IMR-90 (cell line): Measurements from ENCODE around the gene SENP6. TPM values are rescaled to one million over a fixed set of nuclear protein-coding genes. Genes with fewer than 3 reads are reported as not detected.

ENCODE experiments used
- ATAC-seq: fragments of 200-7000 bp; cut with Tn5 transposase; 2 replicates; pipeline ENCODE4 v1.9.1; 2020; ENCODE audit warnings: low read depth, mild to moderate bottlenecking, moderate library complexity
- BruUV-seq: library from RNA; stranded (reverse); fragments of 400-500 nt; replicated peaks from 2 replicates; lab custom pipeline; 2021; lab: Mats Ljungman, UMichigan
- CTCF ChIA-PET: fragments of 300-600 bp; formaldehyde crosslinking; extraction: SDS; loops from one replicate; lab custom pipeline; 2021; ENCODE audit warnings: antibody characterized with exemption; lab: Yijun Ruan, JAX
- POLR2A ChIA-PET: fragments of 300-600 bp; sonication (Branson Sonifier 250); formaldehyde crosslinking; loops from one replicate; lab custom pipeline; 2022; ENCODE audit warnings: antibody characterized with exemption; ENCODE audit not compliant: unreplicated experiment; lab: Charles Lee
- DNase-seq: peaks from one replicate; pipeline ENCODE4 v3.0.0; 2013
- H2AFZ ChIP-seq: replicated peaks from 2 replicates; pipeline ENCODE3; 2013; ENCODE audit warnings: low read length, mild to moderate bottlenecking; ENCODE audit not compliant: poor library complexity
- H2AK5ac ChIP-seq: 2 replicates; pipeline ENCODE4 v1.6.1; 2013; ENCODE audit warnings: low read depth, low read length, inconsistent platforms
- H2AK9ac ChIP-seq: replicated peaks from 2 replicates; pipeline ENCODE3; 2013; ENCODE audit warnings: mild to moderate bottlenecking, low read depth, low read length, moderate library complexity; ENCODE audit not compliant: poor library complexity
- H2BK120ac ChIP-seq: 2 replicates; pipeline ENCODE4 v1.6.1; 2013; ENCODE audit warnings: low read depth, low read length, inconsistent platforms
- H2BK15ac ChIP-seq: 3 replicates; pipeline ENCODE4 v1.6.1; 2013; ENCODE audit warnings: low read depth, low read length, inconsistent platforms
- H2BK20ac ChIP-seq: 2 replicates; pipeline ENCODE4 v1.6.1; 2013; ENCODE audit warnings: low read depth, mild to moderate bottlenecking, inconsistent platforms, low read length, moderate library complexity
- H2BK5ac ChIP-seq: 2 replicates; pipeline ENCODE4 v1.6.1; 2013; ENCODE audit warnings: mild to moderate bottlenecking, low read depth, low read length, inconsistent platforms; ENCODE audit not compliant: poor library complexity, severe bottlenecking
- H3K14ac ChIP-seq: replicated peaks from 2 replicates; pipeline ENCODE4 v1.6.1; 2013; ENCODE audit warnings: low read depth, low read length, inconsistent platforms
- H3K18ac ChIP-seq: 2 replicates; pipeline ENCODE4 v1.6.1; 2013; ENCODE audit warnings: low read depth, low read length, control low read depth
- H3K23ac ChIP-seq: 2 replicates; pipeline ENCODE4 v1.6.1; 2013; ENCODE audit warnings: low read depth, low read length, inconsistent platforms
- H3K27ac ChIP-seq: 2 replicates; pipeline ENCODE4 v1.5.1; 2013; ENCODE audit warnings: mild to moderate bottlenecking, control low read depth, low read length; ENCODE audit not compliant: insufficient read depth
- H3K27me3 ChIP-seq: 2 replicates; pipeline ENCODE4 v1.6.1; 2013; ENCODE audit warnings: low read length; ENCODE audit not compliant: control insufficient read depth, insufficient read depth
- H3K36me3 ChIP-seq: 2 replicates; pipeline ENCODE4 v1.6.1; 2013; ENCODE audit warnings: low read length, mixed read lengths; ENCODE audit not compliant: control insufficient read depth, insufficient read depth
- H3K4ac ChIP-seq: 2 replicates; pipeline ENCODE4 v1.6.1; 2013; ENCODE audit warnings: low read depth, low read length, inconsistent platforms
- H3K4me1 ChIP-seq: 2 replicates; pipeline ENCODE4 v1.6.1; 2013; ENCODE audit warnings: low read length, mixed read lengths; ENCODE audit not compliant: control insufficient read depth, insufficient read depth
- H3K4me2 ChIP-seq: 2 replicates; pipeline ENCODE4 v1.6.1; 2013; ENCODE audit warnings: low read depth, mild to moderate bottlenecking, control low read depth, low read length, moderate library complexity
- H3K4me3 ChIP-seq: 2 replicates; pipeline ENCODE4 v1.5.1; 2013; ENCODE audit warnings: low read depth, mild to moderate bottlenecking, control low read depth, low read length, moderate library complexity; ENCODE audit not compliant: insufficient read depth
- H3K56ac ChIP-seq: 2 replicates; pipeline ENCODE4 v1.6.1; 2013; ENCODE audit warnings: low read length, inconsistent platforms; ENCODE audit not compliant: insufficient read depth; ENCODE audit errors: extremely low read depth
- H3K79me1 ChIP-seq, 2 experiments: 2 replicates each; pipeline ENCODE4 v1.6.1; 2013; ENCODE audit warnings: low read length in 2 of 2, inconsistent platforms in 1 of 2, low read depth in 1 of 2
- H3K9ac ChIP-seq: 2 replicates; pipeline ENCODE4 v1.6.1; 2013; ENCODE audit warnings: low read depth, low read length, control low read depth
- H3K9me1 ChIP-seq: 2 replicates; pipeline ENCODE4 v1.6.1; 2013; ENCODE audit warnings: low read length, inconsistent platforms; ENCODE audit not compliant: insufficient read depth
- H3K9me3 ChIP-seq: 2 replicates; pipeline ENCODE4 v1.6.1; 2013; ENCODE audit warnings: low read length; ENCODE audit not compliant: control insufficient read depth, insufficient read depth
- H4K20me1 ChIP-seq: 2 replicates; pipeline ENCODE4 v1.6.1; 2013; ENCODE audit warnings: low read length, inconsistent platforms; ENCODE audit not compliant: insufficient read depth
- H4K5ac ChIP-seq: 2 replicates; pipeline ENCODE4 v1.6.1; 2013; ENCODE audit warnings: mild to moderate bottlenecking, low read depth, low read length, control low read depth
- H4K8ac ChIP-seq, 2 experiments: 2 replicates each; pipeline ENCODE4 v1.6.1; 2013; ENCODE audit warnings: low read depth in 2 of 2, low read length in 2 of 2, control low read depth in 1 of 2, inconsistent platforms in 1 of 2
- H4K91ac ChIP-seq: 2 replicates; pipeline ENCODE4 v1.6.1; 2013; ENCODE audit warnings: low read depth, low read length, inconsistent platforms; ENCODE audit not compliant: insufficient read depth
- CEBPB ChIP-seq: IDR thresholded peaks from 2 replicates; pipeline ENCODE4 v1.6.1; 2012; ENCODE audit warnings: low read depth, low read length, improper control_type of control experiment
- CTCF ChIP-seq: conservative IDR thresholded peaks from 2 replicates; pipeline ENCODE4 v1.5.1; 2012; ENCODE audit warnings: mild to moderate bottlenecking, low read depth, low read length, improper control_type of control experiment
- FOS ChIP-seq: fragments of 150-350 bp; IDR thresholded peaks from 2 replicates; pipeline ENCODE4 v1.6.1; 2016; ENCODE audit warnings: low read depth, low read length
- MAFK ChIP-seq: IDR thresholded peaks from 2 replicates; pipeline ENCODE4 v1.6.1; 2012; ENCODE audit warnings: low read depth, low read length, improper control_type of control experiment
- MAZ ChIP-seq: IDR thresholded peaks from 2 replicates; pipeline ENCODE4 v1.6.1; 2012; ENCODE audit warnings: low read depth, mild to moderate bottlenecking, low read length, improper control_type of control experiment, moderate library complexity, borderline replicate concordance
- MXI1 ChIP-seq: IDR thresholded peaks from 2 replicates; pipeline ENCODE4 v1.6.1; 2012; ENCODE audit warnings: low read depth, mild to moderate bottlenecking, low read length, moderate library complexity, borderline replicate concordance
- NFE2L2 ChIP-seq: fragments of 150-350 bp; IDR thresholded peaks from 2 replicates; pipeline ENCODE4 v1.6.1; 2016; ENCODE audit warnings: low read depth, mild to moderate bottlenecking, low read length
- POLR2A ChIP-seq: IDR thresholded peaks from 2 replicates; pipeline ENCODE4 v1.6.1; 2012; ENCODE audit warnings: mild to moderate bottlenecking, low read depth, low read length
- RCOR1 ChIP-seq: IDR thresholded peaks from 2 replicates; pipeline ENCODE4 v1.6.1; 2012; ENCODE audit warnings: mild to moderate bottlenecking, low read length, improper control_type of control experiment; ENCODE audit not compliant: insufficient replicate concordance
- SMC3 ChIP-seq: fragments of 150-350 bp; IDR thresholded peaks from 2 replicates; pipeline ENCODE4 v1.6.1; 2016; ENCODE audit warnings: low read depth, mild to moderate bottlenecking, antibody characterized with exemption, low read length, moderate library complexity
- WGBS, 2 experiments: methylation state at CpG; one replicate each; pipeline versions ENCODE4 v1.1.5 to v1.1.7; 2013; ENCODE audit warnings: missing lambda C conversion rate in 2 of 2; ENCODE audit not compliant: insufficient read length in 1 of 2; ENCODE audit errors: extremely low coverage in 2 of 2; 5-methylcytosine and 5-hydroxymethylcytosine counted together
- dilution Hi-C: fragments of 300-500 bp; cut with HindIII; formaldehyde crosslinking; loops from one replicate; pipeline ENCODE4 v1.14.3; 2018; ENCODE audit warnings: low sequenced_read_pairs; ENCODE audit not compliant: unreplicated experiment
- in situ Hi-C: fragments of 300-500 bp; cut with MboI; formaldehyde crosslinking; loops from 3 replicates; pipeline ENCODE4 v1.14.3; 2019; ENCODE audit warnings: low sequenced_read_pairs, inconsistent platforms, mixed read lengths
- intact Hi-C: fragments of 100-400 bp; cut with micrococcal nuclease; formaldehyde crosslinking; loops from 2 replicates; pipeline ENCODE4 v1.10.0; 2022
- polyA plus RNA-seq, 3 experiments: library from polyadenylated mRNA; depleted of rRNA; stranded (reverse); fragments of >200 nt; gene quantifications; 2 replicates each; pipeline ENCODE4 v1.2.3, GENCODE V29; 2012; ENCODE audit warnings: low replicate concordance in 1 of 3
- total RNA-seq: library from RNA; depleted of rRNA; stranded (reverse); fragments of >200 nt; gene quantifications from 2 replicates; pipeline ENCODE4 v1.2.3, GENCODE V29; 2012
- TF ChIP-seq, protein P1 (sequence below): fragments of 150-350 bp; IDR thresholded peaks from 2 replicates; pipeline ENCODE4 v1.6.1; 2017; ENCODE audit warnings: mild to moderate bottlenecking, antibody characterized with exemption, low read length, low read depth

Gene SENP6
- total and polyA plus RNA-seq, 2 of the 4 experiments (the other 2 are of a cell fraction) = 23.1 to 25.8 TPM

DNA sequence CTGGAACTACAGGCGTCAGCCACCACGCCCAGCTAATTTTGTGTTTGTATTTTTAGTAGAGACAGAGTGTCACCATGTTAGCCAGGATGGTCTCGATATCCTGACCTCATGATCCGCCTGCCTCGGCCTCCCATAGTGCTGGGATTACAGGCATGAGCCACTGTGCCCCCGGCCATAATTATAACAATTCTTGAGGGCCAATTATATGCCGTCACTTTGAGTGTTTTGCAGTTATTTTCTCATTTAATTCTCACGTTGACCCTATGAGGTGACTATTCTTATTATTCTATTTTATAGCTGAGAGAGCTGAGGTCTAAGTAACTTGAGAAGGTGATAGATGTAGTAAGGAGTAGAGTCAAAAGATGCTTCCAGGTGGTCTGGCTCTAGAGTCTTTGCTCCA is 160.4 kb downstream of the SENP6 start:
- intact Hi-C loops = no loop called here
- POLR2A ChIA-PET = no interaction called here
- Histone ChIP-seq H3K36me3 (no peaks in the 10 kb centered on the region), H3K9me1 (peaks cover 2% of the 10 kb centered on the region; the same call in 1 of the 2 replicates), H2AK5ac (no peak overlapping the region), H3K27me3 (no peaks in the 10 kb centered on the region), H3K4me2 (no peak overlapping the region), H3K18ac (no peak overlapping the region), H3K79me1 (peaks cover 11 to 27% of the 10 kb centered on the region in 2 experiments; a peak in 3 of 4 replicates), H2AFZ (no peak overlapping the region), H4K20me1 (no peaks in the 10 kb centered on the region; the same call in 1 of the 2 replicates), H2BK15ac (no peak overlapping the region), H3K9ac (no peak overlapping the region), H3K27ac (no peak overlapping the region), H2BK20ac (no peak overlapping the region), H2AK9ac (no peak overlapping the region), H3K14ac (no peak overlapping the region), H3K56ac (no peak overlapping the region), H4K5ac (no peak overlapping the region), H4K8ac (no peak overlapping the region), H4K91ac (no peak overlapping the region), H3K4ac (no peak overlapping the region), H3K4me3 (no peak overlapping the region), H3K4me1 (no peaks in the 10 kb centered on the region), H2BK120ac (no peak overlapping the region), H3K9me3 (no peaks in the 10 kb centered on the region), H2BK5ac (no peak overlapping the region), H3K23ac (no peak overlapping the region)
- no peak for TF ChIP-seq CEBPB
- no peak for TF ChIP-seq NFE2L2
- no peak for TF ChIP-seq CTCF
- TF ChIP-seq FOS = no peak
- no peak for TF ChIP-seq RCOR1
- TF ChIP-seq, protein P1, sequence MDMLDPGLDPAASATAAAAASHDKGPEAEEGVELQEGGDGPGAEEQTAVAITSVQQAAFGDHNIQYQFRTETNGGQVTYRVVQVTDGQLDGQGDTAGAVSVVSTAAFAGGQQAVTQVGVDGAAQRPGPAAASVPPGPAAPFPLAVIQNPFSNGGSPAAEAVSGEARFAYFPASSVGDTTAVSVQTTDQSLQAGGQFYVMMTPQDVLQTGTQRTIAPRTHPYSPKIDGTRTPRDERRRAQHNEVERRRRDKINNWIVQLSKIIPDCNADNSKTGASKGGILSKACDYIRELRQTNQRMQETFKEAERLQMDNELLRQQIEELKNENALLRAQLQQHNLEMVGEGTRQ = no peak
- TF ChIP-seq MAZ = no peak
- no peak for TF ChIP-seq SMC3
- TF ChIP-seq MXI1 = no peak
- TF ChIP-seq MAFK = no peak
- TF ChIP-seq POLR2A = no peak
- no TSS peak for BruUV-seq
- dilution Hi-C loops = no loop called here
- WGBS, 2 experiments = 90% methylated on average over 3 of the region's 8 CpGs; no CpG with 5 or more reads in 1 of the 2 experiments
- CTCF ChIA-PET = no interaction called here
- DNase-seq (no peak), ATAC-seq (no peak)
- in situ Hi-C loops = no loop called here
